GM18507 (cell line): ENCODE measurements around the gene ATP2B3.
A peak's percentile ranks its signal among the peaks of the same experiment; 100 is the strongest.
"Not testable (repeated sequence)": the region's sequence is repeated elsewhere in the genome, so short reads cannot be mapped to it uniquely, and the experiment has no call there.

Experiments used
- DNase-seq: peaks from one replicate; pipeline ENCODE4 v3.0.0; 2011; ENCODE audit warnings: low read depth; ENCODE audit not compliant: insufficient read length; ENCODE audit errors: extremely low spot score
- FAIRE-seq: peaks from 2 replicates; lab custom pipeline; 2011; peaks lifted over from hg19 to GRCh38; lab: Jason Lieb, UNC

Gene ATP2B3

DNA sequence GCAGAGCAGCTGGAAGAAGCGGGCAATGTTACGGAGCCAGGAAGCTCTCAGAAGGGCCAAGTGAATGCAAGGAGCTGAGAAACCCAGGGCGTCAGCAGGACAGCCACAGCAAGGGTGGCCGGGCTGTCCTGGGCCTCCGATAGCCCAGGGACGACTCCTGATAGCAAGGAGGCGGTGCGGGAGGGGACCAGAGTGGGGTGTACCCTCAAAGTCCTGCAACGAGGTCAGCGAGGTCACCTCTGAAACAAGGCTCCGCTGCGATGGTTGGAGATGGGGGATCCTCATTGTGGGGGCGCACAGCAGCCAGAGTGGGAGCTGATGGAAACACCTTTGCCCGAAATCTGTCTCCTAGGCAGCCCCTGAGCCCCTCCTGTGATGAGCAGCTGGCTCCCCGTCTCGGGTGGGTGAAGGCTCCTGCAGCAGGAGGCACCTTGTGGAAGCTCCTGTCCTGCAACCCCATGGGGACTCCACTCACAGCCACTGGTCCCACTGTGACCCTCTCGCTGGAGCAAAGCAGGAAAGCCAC, 85.8 kb downstream of the ATP2B3 start:
- FAIRE-seq, result no peak
- no peak for DNase-seq

- DNase-seq, FAIRE-seq: not testable (repeated sequence)
Measured at GRCh38 chrX:153604666-153605380, 87.4 kb downstream of the ATP2B3 start.

- DNase-seq (no peak), FAIRE-seq (no peak)
Measured at GRCh38 chrX:153606503-153606902, 89.1 kb downstream of the ATP2B3 start.

DNA sequence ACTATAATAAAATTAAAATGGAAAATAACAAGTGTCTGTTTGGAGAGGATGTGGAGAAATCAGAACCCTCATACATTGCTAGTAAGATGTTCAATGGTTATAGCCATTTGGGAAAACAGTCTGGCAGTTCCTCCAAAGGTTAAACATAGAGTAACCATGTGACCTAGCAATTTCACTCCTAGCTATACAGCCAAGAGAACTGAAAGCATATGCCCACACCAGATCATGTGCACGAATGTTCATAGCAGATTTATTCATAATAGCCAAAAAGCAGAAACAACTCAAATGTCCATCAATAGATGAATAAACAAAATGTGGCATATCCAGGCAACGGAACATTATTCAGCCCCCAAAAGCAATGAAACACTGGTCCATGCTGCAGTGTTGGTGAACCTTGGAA, 90.9 kb downstream of the ATP2B3 start:
- no peak for DNase-seq
- no peak for FAIRE-seq

GRCh38 chrX:153608806-153609205, 91.4 kb downstream of the ATP2B3 start:
- DNase-seq, result no peak
- no peak for FAIRE-seq

- FAIRE-seq (peak; percentile 65), DNase-seq (peak; percentile 37)
Measured at GRCh38 chrX:153609917-153610835, 92.7 kb downstream of the ATP2B3 start.

DNA sequence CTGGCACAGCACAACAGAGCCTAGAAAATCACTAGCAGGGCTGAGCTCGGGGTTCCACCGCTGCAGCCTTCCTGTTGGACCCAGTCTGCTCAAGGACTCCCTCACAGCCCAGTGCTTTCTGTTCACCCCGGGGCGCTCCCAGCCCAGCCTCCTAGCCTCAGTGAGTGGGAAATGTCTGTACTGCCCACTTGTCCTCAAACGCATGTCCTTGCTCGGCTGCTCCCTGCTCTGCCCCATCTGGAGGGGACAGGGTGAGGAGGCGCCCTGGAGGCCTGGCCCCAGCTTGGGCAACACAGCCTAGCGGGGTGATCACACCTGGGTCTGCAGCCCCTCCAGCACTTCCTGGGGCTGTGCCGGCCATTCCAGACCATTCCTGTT, 93.4 kb downstream of the ATP2B3 start:
- no peak for DNase-seq
- no peak for FAIRE-seq

DNA sequence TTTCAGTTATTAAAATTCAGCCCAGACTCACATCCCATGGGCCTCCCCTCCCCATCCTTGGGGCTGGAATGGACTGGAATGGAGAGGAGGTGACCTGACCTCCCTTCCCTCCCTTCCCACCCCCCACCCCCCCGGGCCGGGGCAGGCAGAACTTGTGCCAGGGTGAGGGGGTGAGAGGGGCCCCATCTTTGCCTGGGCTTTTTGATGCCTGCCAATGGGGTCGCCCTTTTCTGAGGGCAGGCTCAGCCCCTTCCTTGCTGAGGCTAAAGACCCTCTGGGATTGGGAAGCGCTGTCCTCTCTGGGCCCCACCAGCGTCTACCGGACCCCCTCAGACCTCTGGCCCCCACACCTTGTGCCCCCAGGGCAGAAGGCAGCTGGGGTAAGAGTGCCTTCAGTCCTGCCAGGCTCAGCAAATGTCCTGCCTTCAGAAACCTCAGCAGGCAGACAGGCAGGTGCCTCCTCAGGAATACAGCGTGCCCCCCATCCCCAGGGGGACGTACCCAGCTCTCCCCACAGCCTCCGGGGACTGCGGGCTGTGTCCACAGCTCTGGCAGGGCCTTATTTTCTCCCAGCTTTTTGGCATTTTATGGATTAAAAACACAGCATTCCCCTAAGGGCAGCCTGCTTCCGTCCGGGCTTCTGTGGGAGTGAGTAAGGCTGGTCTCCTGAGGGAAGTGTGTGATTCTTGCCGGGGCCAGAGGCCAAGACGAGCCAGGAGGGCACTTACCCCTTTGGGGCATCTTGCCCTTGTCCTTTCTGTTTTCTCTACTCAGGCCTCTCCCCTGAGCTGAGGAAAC, 94.1 kb downstream of the ATP2B3 start:
- no peak for DNase-seq
- no peak for FAIRE-seq

- FAIRE-seq, result no peak
- DNase-seq, result no peak
Measured at GRCh38 chrX:153612413-153612812, 95.0 kb downstream of the ATP2B3 start.

DNA sequence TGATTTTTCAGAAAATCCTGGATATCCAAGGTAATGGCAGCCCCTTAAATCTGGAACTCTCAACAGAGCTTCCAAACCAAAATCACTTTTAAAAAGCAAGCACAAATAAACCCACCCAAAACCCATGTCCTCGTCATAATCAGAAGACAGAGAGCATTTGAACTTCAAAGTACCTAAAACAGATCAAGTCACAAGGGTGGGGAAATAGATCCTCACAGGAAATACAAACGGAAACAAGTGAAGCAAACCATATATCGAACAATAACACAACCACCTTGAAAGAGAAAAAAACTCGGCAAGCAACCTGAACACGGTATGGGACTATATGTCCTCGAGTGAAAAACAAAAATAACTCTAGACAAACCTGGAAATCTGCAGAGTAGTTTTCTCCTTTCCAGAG, 97.4 kb downstream of the ATP2B3 start:
- no peak for DNase-seq
- no peak for FAIRE-seq

GRCh38 chrX:153620576-153620975, 103.1 kb downstream of the ATP2B3 start:
- no peak for FAIRE-seq
- no peak for DNase-seq

DNA sequence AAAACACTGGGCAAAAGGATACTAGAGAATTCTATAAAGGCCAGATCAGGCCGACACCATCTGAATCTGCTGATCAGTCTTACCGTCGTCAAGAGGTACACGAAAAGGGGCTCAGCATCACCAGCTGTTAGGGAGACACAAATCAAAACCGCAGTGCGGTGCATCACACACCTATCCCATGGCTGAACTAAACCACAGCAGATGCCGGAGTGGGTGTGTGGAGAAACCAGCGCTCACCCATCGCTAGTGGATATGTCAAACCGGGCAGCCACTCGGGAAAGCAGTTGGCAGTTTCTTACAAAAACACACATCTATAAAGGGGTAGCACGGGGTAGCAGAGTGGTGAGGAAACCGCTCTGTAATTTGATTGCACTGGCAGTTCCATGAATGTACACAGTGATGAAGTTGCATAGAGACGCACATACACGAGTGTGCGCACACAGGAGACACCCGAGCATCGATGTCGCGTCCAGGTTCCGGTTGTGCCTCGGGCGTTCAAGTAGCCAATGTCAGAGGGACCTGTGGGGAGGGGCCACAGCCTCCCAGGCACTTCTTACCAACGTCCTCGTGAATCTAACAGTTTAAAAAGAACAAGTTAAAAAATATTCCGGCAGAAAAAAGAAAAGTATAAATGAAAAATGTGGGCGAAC, 104.6 kb downstream of the ATP2B3 start:
- FAIRE-seq, result no peak

DNA sequence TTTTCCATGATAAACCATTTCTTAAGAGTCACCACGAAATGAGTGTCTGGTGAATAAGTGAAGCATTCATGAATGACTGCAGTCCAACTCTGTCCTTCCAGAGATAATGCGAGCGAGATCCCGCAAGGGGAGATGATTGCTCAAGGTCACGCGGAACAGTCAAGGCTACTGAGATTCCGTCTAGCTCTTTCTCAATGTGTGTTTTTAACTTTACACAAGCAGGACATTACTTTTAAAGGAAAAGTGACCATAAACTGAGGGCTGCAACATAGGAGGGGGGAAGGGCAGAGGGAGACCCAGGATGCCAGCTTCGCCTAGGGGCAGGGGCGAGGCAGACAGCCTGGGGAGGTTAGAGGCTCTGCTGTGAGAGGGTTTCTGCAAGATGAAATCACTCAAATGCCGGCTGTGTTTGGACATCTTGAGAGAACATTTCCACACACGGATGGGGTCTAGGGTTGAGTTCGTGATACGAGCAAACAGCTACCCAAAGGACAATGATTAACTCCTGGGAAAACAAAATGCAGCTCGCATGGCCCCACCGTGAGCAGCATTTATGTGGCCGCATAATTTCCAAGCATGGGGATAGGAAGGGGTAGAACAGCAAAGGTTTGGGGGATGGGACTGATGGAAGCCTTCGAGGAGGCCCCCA, 105.3 kb downstream of the ATP2B3 start:
- DNase-seq, result no peak
- FAIRE-seq, result no peak

More for the DNA sequence above, 104.6 kb downstream of the ATP2B3 start:
- DNase-seq, result no peak

GRCh38 chrX:153623310-153624029, 106.0 kb downstream of the ATP2B3 start:
- no peak for FAIRE-seq

DNA sequence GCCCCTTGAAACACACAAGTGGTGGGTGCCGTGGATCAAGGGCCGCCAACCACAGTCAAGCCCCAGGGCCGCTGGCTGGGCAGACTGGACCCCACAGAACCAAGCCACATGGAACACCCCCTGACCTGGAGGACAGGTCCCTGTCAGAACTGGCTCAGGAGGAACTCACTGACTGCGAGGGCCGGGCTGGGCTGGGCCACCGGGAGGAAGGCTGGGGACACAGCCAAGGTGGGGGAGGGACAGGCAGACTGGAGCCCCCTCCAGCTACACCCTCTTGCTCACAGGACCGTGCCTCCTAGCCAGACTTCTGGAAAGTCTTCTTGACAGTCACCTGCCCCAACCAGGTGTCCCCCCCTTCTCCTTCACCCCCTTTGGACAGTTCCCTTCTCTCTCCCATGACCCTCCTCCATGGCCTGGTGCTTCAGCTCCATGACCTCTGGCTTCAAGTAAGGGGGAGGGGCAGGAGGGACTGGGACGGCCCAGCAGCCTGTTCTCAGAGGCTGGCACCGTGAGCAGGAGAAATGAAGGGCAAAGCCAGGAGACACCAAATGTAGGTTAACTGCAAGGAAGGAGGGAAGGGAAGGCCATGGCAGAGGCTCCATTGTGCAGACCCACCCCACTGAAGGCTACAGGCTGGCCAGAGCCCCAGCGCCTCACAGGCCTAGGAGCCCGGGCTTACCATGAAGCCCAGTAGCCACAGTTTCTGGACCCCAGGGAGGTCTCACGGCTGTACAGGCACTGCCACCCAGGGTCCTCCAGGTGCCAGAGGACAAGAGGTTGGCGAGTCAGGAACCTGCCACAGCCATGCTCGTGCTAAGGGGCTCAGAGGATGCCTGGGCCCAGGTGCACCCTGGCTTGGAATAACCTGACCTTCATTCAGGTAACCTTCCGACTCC, 107.0 kb downstream of the ATP2B3 start:
- DNase-seq (no peak), FAIRE-seq (no peak)

More at GRCh38 chrX:153623310-153624029, 106.0 kb downstream of the ATP2B3 start:
- DNase-seq, result no peak

DNA sequence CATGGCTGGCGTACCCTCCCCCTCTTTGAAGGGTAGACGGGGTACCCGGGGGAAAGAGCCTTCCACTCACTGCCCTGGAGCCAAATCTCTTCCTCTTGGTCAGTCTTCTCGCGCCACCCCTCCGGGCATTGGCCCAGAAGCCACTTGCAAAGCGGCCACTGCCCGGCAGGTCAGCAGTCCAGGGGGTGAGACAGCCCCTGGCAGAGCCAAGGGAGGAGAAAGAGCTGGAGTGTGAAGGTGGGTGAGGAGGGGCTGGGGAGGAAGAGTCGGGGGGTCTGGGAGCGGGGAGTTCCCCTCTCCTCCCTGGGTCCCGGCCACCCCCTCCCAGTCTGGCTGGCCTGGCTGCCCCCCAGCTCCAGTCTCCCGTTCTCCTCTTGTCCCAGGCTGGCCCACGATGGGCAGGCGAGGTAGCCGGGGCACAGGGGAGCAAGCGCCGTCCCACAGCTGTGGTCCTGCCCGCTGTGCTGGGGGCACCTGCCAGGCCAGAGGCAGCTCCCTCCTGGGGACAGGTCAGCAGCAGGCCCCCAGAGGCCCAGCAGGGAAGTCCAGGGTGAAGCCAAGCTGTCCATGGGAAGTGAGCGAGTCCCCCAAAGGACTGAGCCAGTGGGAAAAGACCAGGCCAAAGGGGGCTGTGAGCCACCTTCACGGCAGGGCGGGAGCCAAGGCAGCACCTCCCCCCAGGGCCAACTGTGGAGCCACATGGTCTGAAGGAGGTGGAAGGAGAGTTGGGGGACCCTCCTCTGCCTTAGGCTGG, 108.0 kb downstream of the ATP2B3 start:
- DNase-seq (no peak), FAIRE-seq (no peak)
